GM12865 (cell line): ENCODE data around the gene RLBP1.

Source experiments
- DNase-seq: peaks from one replicate; pipeline ENCODE4 v3.0.0; 2010; ENCODE audit warnings: low read depth
- H3K4me3 ChIP-seq: 2 replicates; pipeline ENCODE4 v1.5.1; 2011; ENCODE audit warnings: mild to moderate bottlenecking, low read depth, low read length, control low read depth
- TF ChIP-seq, protein P1 (sequence below): IDR thresholded peaks from 2 replicates; pipeline ENCODE4 v1.5.1; 2011; ENCODE audit warnings: low read length, control low read depth, low read depth, inconsistent platforms; ENCODE audit not compliant: insufficient read depth; ENCODE audit errors: missing control alignments

The RLBP1 gene

DNA sequence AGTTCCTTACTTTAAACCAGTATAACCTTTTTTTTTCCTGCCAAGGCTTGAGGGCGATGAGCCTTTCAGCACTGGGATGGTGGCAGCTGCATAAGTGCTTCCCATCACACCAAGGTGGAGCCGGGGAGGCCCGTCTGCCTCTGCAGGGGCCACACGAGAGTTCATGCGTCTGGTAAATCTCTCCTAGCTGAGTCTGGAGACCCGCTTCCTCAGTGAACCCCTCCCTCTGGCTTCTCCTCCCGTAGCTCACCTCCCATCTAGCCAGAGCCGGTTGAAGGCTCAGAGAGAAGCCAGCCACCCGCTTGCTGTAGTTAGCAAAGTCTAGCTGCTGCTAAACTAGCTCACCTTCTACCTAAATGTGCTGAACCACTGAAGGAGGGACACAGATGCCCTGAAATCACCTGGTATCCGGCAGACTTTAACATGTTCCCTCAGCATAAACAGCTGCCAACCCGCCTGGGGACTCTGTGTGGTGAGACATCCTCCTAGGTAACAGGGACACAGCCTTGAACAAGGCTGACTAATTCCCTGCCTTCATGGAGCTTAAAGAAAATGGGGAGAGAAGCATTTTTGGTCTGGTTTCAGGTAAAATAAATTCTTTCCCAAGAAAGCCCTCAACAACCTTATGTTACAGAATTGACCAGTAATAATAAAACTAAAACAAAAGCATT lies 42.9 kb downstream of the RLBP1 start:
- H3K4me3 ChIP-seq = no peak overlapping the region
- TF ChIP-seq, protein P1, sequence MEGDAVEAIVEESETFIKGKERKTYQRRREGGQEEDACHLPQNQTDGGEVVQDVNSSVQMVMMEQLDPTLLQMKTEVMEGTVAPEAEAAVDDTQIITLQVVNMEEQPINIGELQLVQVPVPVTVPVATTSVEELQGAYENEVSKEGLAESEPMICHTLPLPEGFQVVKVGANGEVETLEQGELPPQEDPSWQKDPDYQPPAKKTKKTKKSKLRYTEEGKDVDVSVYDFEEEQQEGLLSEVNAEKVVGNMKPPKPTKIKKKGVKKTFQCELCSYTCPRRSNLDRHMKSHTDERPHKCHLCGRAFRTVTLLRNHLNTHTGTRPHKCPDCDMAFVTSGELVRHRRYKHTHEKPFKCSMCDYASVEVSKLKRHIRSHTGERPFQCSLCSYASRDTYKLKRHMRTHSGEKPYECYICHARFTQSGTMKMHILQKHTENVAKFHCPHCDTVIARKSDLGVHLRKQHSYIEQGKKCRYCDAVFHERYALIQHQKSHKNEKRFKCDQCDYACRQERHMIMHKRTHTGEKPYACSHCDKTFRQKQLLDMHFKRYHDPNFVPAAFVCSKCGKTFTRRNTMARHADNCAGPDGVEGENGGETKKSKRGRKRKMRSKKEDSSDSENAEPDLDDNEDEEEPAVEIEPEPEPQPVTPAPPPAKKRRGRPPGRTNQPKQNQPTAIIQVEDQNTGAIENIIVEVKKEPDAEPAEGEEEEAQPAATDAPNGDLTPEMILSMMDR = no peak
- peak; percentile 15 for DNase-seq

DNA sequence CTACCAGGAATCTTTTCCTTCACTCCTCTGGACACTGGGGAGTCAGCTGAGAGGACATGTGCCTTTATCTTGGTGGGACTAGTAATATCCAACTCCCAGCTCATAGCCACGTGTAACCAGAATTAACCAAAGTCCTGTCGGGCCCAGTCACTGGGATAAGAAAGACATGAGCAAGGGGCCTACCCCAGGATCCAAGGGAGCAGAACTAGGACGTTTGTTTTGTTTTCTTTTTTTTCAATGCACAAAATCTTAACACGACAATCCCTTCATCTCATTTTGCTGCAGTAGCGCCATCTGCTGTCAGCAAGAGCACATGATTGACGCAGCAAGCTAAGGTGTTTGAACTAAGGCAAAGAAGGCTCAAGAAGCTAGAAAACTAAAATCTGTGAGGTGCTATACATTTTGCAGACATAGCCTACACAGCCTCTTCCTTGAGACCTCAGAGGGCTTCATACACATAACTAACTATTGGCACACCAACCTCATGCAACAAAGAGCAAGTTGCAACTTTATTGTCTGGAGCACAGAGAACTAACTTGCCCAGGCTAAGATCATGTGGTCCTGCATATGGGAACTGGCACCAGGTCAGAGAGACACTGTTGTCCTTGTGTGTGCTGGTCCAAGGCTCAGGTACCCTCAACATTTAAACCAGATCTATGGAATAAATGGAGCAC lies 43.6 kb downstream of the RLBP1 start:
- DNase-seq = peak; percentile 82
- no peak overlapping the region for H3K4me3 ChIP-seq
- TF ChIP-seq, protein P1 = peak; percentile 85

DNA sequence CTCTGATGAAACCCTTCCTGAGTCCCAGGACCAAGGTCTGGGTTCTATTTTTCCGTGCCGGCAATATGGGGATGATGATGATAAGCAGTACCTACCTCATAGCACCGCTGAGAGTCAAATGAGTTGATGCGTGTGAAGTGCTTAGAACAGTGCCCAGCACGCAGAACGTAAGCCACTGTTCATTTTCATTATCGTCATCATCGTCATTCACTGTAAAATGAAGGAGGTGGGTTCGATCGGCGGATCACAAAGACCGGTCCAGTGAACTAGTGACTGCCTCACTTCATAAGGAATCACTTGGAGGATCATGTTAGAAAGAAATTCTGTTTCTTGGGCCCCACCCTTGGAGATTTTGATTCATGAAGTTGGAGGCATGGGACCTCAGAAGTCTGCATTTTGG lies 44.3 kb downstream of the RLBP1 start:
- TF ChIP-seq, protein P1 = no peak
- DNase-seq = no peak
- H3K4me3 ChIP-seq = no peak overlapping the region

DNA sequence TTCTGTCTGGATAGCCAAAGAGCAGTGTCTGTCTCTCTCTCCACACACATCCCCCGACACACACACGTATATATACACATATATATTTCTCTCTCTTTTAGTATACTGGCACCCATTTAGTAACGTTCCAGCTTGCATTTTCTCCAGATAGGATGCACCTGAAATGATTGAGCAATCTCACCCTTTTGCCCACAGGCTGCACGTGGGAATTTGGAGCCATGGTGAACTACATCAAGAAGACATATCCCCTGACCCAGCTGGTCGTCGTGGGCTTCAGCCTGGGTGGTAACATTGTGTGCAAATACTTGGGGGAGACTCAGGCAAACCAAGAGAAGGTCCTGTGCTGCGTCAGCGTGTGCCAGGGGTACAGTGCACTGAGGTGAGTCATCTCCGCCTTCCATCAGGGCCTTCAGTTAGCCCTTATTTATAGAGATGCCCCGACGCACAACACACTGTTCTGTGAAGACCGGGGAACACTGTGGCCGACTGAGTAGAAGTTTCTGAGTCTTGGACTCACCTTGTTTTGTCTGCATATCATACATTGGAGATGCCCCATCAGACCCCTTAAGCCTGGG lies 45.7 kb downstream of the RLBP1 start:
- no peak overlapping the region for H3K4me3 ChIP-seq
- TF ChIP-seq, protein P1 = no peak
- DNase-seq = no peak

DNA sequence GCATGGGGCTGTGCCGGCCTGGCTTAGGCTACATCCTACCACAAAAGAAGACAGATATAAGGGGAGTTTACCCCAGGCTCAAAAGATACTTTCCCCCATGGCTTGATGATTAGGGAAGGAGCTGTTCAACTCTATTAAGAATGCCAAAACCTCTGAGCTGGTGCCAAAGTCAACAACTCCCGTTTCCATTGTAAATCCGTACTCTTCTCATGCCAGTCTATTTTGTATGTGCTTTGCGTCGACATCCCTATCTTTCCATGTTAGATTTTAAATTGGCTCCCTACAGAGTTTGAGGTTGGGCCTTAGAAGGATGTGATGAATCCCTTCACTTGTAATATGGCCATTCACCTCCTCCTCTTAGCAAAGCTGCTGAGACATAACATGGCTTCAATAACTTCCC lies 46.9 kb downstream of the RLBP1 start:
- no peak for DNase-seq
- H3K4me3 ChIP-seq = no peak overlapping the region
- TF ChIP-seq, protein P1 = no peak

DNA sequence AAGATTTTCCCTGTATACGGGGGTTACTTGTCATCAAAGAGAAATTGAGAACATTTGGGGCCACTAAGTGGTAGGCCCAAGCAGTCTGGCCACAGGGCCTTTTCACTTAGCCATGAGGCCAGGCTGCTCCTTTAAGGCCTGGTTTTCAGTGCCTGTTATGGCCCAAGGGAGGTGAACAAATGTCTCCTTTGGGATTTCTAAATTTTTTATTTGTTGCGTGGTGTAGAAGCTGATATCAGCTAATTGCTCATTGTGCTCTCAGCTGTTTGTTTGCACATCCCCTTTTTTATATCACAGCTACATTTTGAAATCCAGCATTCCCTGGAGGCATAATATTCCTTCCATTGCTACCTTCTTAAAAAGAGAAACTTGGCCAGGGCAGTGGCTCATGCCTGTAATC lies 48.5 kb downstream of the RLBP1 start:
- no peak for DNase-seq
- TF ChIP-seq, protein P1 = no peak
- no peak overlapping the region for H3K4me3 ChIP-seq
